Measurements from ENCODE around the gene SERPING1. TPM values are rescaled to one million over a fixed set of nuclear protein-coding genes. Genes with fewer than 3 reads are reported as not detected.

Gene SERPING1
- total and polyA plus RNA-seq, 2 donors (not counting 3 experiments of a cell fraction or from before 2014, with no cell fraction given), result 0.30 TPM; not detected in 1

- BruUV-seq (replicated peaks), result no TSS peak
- peaks cover 33 to 37% of the 10 kb centered on the region in 2 experiments for H3K27me3 ChIP-seq (ENCODE audit: control insufficient read depth in 2 of 2, insufficient read depth in 2 of 2, low read length in 2 of 2)
Observed at GRCh38 chr11:57643802-57644201, 46.3 kb downstream of the SERPING1 start.

More at GRCh38 chr11:57643802-57644201, 46.3 kb downstream of the SERPING1 start:
- H2AFZ ChIP-seq (ENCODE audit: low read depth, low read length), result no peak overlapping the region
- no peaks in the 10 kb centered on the region for H3K36me3 ChIP-seq (ENCODE audit: control insufficient read depth in 2 of 2, extremely low read depth in 1 of 2, insufficient read depth in 2 of 2, low read length in 2 of 2)
- no peak overlapping the region for H3K9ac ChIP-seq (replicated peaks; ENCODE audit: extremely low read depth, insufficient read depth, low read length)
- ChIA-PET CTCF (interaction anchor here (0.6 to 5.1 kb wide), 27 partner anchors 9 to 869 kb away, joined by 3 to 126 read pairs (median 5); partner anchors contain the start of genes MED19, RTN4RL2, SELENOH and SERPING1), POLR2A (no interaction called here)
- no peaks in the 10 kb centered on the region for H3K9me3 ChIP-seq (replicated peaks; ENCODE audit: control insufficient read depth, insufficient read depth, low read length)
- H3K27ac ChIP-seq (ENCODE audit: insufficient read depth, low read depth, low read length), result no peak overlapping the region
- no peaks in the 10 kb centered on the region for H3K9me1 ChIP-seq (replicated peaks; ENCODE audit: control insufficient read depth, extremely low read depth, insufficient read depth, low read length)
- DNase-seq (ENCODE audit: low read depth, low spot score) (peak; percentile 32), FAIRE-seq (peak; percentile 21)
- no peaks in the 10 kb centered on the region for H4K20me1 ChIP-seq (replicated peaks; ENCODE audit: control insufficient read depth, extremely low read depth, insufficient read depth, low read length)
- H3K79me2 ChIP-seq (ENCODE audit: control insufficient read depth, insufficient read depth, low read length), result peaks cover 14% of the 10 kb centered on the region
- dilution Hi-C loops (cut with MboI; ENCODE audit: extremely low pct_ligation_motif_present, low sequenced_read_pairs) (no loop called here), intact Hi-C loops (cut with micrococcal nuclease) (no loop called here)
- no peak overlapping the region for H3K4me2 ChIP-seq (ENCODE audit: insufficient read depth, low read length)
- no peak for TF ChIP-seq JUN (IDR thresholded peaks at IDR 0.05; ENCODE audit: borderline replicate concordance, insufficient read depth, insufficient read length, low read depth)
- no peak for TF ChIP-seq MYC (IDR thresholded peaks at IDR 0.05; ENCODE audit: low read depth, low read length)
- TF ChIP-seq POLR2A (IDR thresholded peaks at IDR 0.05; ENCODE audit: low read depth, low read length), result no peak
- TF ChIP-seq POLR2AphosphoS5 (IDR thresholded peaks at IDR 0.05; ENCODE audit: insufficient read depth, low read depth, low read length), result no peak
- no peak for TF ChIP-seq FOS (IDR thresholded peaks at IDR 0.05; ENCODE audit: borderline replicate concordance, insufficient read depth, low read length)
- no peak for TF ChIP-seq MAX (IDR thresholded peaks at IDR 0.05; ENCODE audit: insufficient read depth, insufficient read length)
- no peak for TF ChIP-seq GATA2 (IDR thresholded peaks at IDR 0.05; ENCODE audit: insufficient read depth, insufficient read length, low read depth, low read length)
- no peak for TF ChIP-seq EZH2 (IDR thresholded peaks at IDR 0.05; ENCODE audit: borderline replicate concordance, low read depth, low read length, severe bottlenecking)
- no peak for TF ChIP-seq CTCF (IDR thresholded peaks at IDR 0.05; ENCODE audit: extremely low read depth in 1 of 2, insufficient read depth in 1 of 2, low read depth in 1 of 2, low read length in 2 of 2)
- H3K4me3 ChIP-seq (replicated peaks in 1 of 3; ENCODE audit: insufficient read depth in 1 of 3, low read depth in 1 of 3, low read length in 3 of 3), result no peak overlapping the region
- H3K4me1 ChIP-seq (ENCODE audit: control insufficient read depth, extremely low read depth, insufficient read depth, low read length), result peaks cover 19% of the 10 kb centered on the region

Data from endothelial cell of umbilical vein (primary cell).